ENCODE results near the gene ZNF277. TPM values are rescaled to one million over a fixed set of nuclear protein-coding genes. Genes with fewer than 3 reads are reported as not detected.

The ZNF277 gene
- total RNA-seq, 2 experiments from 2014 or later: 21.2 to 21.6 TPM

DNA sequence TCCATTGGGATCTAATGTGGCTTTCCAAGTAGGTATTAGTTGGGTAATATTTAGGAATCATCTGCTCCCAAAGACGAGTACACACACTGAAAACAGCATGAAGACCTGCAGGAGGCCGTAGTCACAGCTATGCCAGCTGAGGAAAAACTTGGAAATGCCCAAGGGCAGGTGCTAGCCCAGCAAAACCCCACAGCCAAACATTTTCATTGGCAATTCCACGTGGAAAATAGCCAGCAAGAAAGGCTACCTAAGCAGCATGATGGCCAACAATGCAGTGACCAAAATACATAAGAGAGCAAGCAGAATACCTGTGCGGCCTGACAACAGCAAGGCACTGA lies 33.0 kb upstream of the ZNF277 start:
- no peak overlapping the region for H3K27ac Mint-ChIP-seq
- no peak overlapping the region for H3K4me3 Mint-ChIP-seq
- no peaks in the 10 kb centered on the region for H3K36me3 Mint-ChIP-seq
- H3K4me1 Mint-ChIP-seq: no peaks in the 10 kb centered on the region
- DNase-seq (no peak), ATAC-seq (ENCODE audit: low read depth) (no peak)
- peaks cover 15% of the 10 kb centered on the region for H3K27me3 Mint-ChIP-seq
- H3K9me3 Mint-ChIP-seq: no peaks in the 10 kb centered on the region
- POLR2A ChIA-PET: no interaction called here

DNA sequence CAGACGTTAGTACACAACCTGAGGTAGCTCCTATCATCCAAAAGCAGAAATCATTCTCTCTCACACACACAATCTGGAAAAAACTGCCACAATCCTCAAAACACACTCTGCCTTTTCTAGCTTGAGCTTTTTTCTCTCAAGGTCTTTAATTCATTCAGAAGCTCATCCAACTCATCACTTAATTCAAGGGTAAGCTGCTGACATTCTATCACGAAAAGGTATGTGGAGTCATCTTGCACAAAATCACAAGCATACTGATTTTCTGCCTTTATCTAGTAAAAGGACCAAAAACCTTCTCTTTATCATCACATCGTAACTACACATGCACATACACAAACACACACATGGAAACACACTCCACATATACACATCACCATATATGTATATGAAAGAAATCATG lies 32.3 kb upstream of the ZNF277 start:
- POLR2A ChIA-PET: no interaction called here

DNA sequence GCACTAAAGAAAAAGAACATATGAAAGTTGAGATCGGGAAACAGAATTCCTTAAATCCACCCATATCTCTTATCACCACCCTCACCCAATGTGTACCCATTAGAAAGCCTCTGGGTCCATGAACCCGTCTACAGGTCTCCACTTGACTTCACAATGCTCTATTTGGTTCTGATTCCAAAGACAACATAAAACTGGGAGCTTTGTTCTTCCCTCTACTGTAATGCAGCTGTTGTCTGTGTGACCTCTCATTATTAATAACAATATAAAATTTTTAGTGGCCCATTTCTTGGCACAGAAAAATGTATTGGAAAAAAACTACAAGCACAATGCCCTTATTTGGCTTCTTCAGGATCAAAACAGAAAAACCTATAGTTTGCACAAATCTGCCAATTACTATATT lies 30.3 kb upstream of the ZNF277 start:
- Mint-ChIP-seq H3K4me3 (no peak overlapping the region), H3K36me3 (no peaks in the 10 kb centered on the region), H3K9me3 (no peaks in the 10 kb centered on the region), H3K4me1 (no peaks in the 10 kb centered on the region), H3K27me3 (peaks cover 17% of the 10 kb centered on the region), H3K27ac (no peak overlapping the region)
- POLR2A ChIA-PET: no interaction called here
- DNase-seq: no peak
- ATAC-seq (ENCODE audit: low read depth): no peak

More for the DNA sequence above, 32.3 kb upstream of the ZNF277 start:
- H3K4me1 Mint-ChIP-seq: no peaks in the 10 kb centered on the region
- no peaks in the 10 kb centered on the region for H3K9me3 Mint-ChIP-seq
- no peak overlapping the region for H3K4me3 Mint-ChIP-seq
- DNase-seq: no peak
- no peak for ATAC-seq (ENCODE audit: low read depth)
- no peak overlapping the region for H3K27ac Mint-ChIP-seq
- H3K27me3 Mint-ChIP-seq: peaks cover 16% of the 10 kb centered on the region
- no peaks in the 10 kb centered on the region for H3K36me3 Mint-ChIP-seq

DNA sequence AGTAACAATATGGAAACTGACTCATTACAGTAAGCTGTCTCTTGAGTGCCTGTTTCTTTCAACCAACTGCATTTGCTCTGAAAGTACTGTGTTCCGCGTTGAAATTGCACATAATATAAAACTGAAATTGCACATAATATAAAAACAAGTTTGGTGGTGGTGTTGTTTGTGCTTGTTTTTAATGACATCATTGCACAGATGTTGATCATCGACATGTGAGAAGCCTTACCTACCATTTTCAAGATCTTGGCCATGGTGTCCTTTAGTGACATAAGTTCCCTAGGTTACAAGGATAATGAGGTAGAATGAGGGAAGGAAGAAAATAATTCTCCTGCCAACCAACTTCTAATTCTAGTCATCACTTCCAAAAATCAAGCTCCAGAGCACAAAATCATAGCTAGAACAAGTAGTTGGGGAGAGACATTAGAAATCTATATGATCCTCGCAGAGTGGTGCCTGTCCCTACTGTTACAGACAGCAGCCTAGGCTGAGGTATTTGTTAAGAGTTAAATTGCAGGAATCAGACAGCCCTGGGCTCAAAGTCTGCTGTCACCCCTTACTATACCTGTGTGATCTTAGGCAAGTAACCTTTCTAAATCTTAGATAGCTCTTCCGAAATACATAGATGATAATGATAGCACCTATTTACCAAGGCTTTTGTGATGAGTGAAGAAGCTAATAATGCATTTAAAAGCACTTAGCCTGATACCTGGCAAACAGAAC lies 29.6 kb upstream of the ZNF277 start:
- H3K36me3 Mint-ChIP-seq: no peaks in the 10 kb centered on the region
- H3K4me1 Mint-ChIP-seq: no peaks in the 10 kb centered on the region
- no peak for ATAC-seq (ENCODE audit: low read depth)
- POLR2A ChIA-PET: no interaction called here
- peaks cover 17% of the 10 kb centered on the region for H3K27me3 Mint-ChIP-seq
- H3K4me3 Mint-ChIP-seq: no peak overlapping the region
- H3K27ac Mint-ChIP-seq: no peak overlapping the region
- no peaks in the 10 kb centered on the region for H3K9me3 Mint-ChIP-seq
- no peak for DNase-seq

DNA sequence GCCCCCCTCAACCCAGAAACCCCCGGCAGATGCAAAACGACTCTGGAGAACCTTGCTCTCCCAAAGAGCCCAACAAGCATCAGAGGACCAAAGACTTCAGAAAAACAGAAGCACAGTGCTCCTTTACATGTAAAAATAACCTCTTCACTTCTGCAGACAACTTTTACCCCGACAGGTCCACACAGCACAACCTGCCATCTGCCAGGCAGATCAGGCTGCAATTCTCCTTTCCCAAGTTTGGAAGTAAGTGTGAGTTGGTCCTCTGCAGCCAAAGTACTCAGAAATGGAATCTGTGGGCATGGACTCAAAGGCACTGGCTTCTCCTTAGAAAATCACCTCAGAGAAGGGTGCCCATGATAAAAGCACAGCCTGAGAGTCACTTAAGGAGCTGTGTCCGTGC lies 26.3 kb upstream of the ZNF277 start:
- no peaks in the 10 kb centered on the region for H3K4me1 Mint-ChIP-seq
- H3K36me3 Mint-ChIP-seq: no peaks in the 10 kb centered on the region
- POLR2A ChIA-PET: no interaction called here
- no peak overlapping the region for H3K4me3 Mint-ChIP-seq
- no peaks in the 10 kb centered on the region for H3K9me3 Mint-ChIP-seq
- no peak for ATAC-seq (ENCODE audit: low read depth)
- peaks cover 13% of the 10 kb centered on the region for H3K27me3 Mint-ChIP-seq
- no peak overlapping the region for H3K27ac Mint-ChIP-seq
- no peak for DNase-seq

DNA sequence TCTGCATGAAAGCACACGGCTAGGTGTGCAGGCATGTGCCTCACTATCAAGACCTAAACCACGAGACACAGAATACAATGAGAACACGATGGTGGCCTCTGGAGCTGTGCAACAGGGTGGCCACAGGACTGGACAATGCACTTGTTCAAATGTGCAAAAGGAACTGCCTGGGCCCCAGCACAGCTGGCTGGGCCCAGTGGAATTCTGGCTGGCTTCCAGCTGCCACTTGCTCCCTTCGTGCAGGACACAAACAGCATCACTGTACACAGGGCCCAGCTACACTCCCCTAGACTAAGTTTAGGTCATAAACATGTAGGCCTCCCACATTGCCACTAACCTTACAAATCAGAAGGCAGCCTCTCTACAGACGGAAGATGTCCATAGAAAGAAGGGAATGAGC lies 23.7 kb upstream of the ZNF277 start:
- H3K4me1 Mint-ChIP-seq: no peaks in the 10 kb centered on the region
- H3K27me3 Mint-ChIP-seq: peaks cover 12% of the 10 kb centered on the region
- H3K27ac Mint-ChIP-seq: no peak overlapping the region
- no peaks in the 10 kb centered on the region for H3K9me3 Mint-ChIP-seq
- POLR2A ChIA-PET: interaction anchor here (0.8 kb wide), 1 partner anchor 21 kb away, joined by 3 read pairs; no protein-coding TSS in a partner anchor
- H3K4me3 Mint-ChIP-seq: no peak overlapping the region
- ATAC-seq (ENCODE audit: low read depth) (no peak), DNase-seq (no peak)
- no peaks in the 10 kb centered on the region for H3K36me3 Mint-ChIP-seq

DNA sequence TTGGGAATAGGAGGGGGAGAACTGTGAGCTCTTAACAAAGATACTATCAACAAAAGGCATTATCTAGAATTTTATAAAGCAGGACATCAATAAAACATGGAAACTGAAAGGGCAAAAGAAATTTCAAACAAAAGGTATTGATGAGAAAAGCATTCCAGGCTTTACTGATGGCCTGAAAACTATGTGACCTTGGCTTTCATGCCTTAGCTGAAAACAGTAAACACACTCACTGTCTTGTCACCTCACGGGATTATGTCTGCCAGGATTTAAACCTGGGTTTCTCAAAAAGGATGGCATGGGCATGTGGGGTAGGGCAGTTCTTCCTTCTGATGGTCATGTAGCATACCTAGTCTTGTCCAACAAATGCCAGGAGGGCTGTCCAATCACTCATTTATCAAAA lies 23.2 kb upstream of the ZNF277 start:
- DNase-seq (no peak), ATAC-seq (ENCODE audit: low read depth) (no peak)
- Mint-ChIP-seq H3K36me3 (no peaks in the 10 kb centered on the region), H3K27me3 (peaks cover 12% of the 10 kb centered on the region), H3K9me3 (no peaks in the 10 kb centered on the region), H3K4me3 (no peak overlapping the region), H3K4me1 (no peaks in the 10 kb centered on the region), H3K27ac (no peak overlapping the region)
- POLR2A ChIA-PET: no interaction called here

DNA sequence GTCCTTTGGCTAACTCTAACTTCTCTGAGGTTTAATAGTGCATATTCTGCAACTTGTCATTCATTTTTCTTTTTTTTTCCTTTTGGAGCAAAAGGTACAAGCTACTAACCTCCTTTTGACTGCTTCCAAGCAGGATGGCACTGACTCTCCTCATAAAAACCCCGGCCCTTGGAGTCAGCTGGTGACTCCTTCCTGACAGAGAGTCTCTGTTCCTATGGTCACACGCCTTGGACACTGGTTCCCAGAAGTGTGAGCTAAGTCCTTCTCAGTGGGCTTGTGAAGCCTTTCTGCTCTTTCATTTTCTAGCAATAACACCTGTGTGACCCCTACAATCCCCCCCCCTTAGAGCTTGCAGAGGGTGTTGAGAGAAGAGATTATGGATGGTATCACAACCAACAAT lies 22.0 kb upstream of the ZNF277 start:
- no peak overlapping the region for H3K4me3 Mint-ChIP-seq
- no peak overlapping the region for H3K27ac Mint-ChIP-seq
- no peaks in the 10 kb centered on the region for H3K4me1 Mint-ChIP-seq
- no peaks in the 10 kb centered on the region for H3K36me3 Mint-ChIP-seq
- no peak for ATAC-seq (ENCODE audit: low read depth)
- peaks cover 8% of the 10 kb centered on the region for H3K27me3 Mint-ChIP-seq
- POLR2A ChIA-PET: no interaction called here
- DNase-seq: no peak
- no peaks in the 10 kb centered on the region for H3K9me3 Mint-ChIP-seq

DNA sequence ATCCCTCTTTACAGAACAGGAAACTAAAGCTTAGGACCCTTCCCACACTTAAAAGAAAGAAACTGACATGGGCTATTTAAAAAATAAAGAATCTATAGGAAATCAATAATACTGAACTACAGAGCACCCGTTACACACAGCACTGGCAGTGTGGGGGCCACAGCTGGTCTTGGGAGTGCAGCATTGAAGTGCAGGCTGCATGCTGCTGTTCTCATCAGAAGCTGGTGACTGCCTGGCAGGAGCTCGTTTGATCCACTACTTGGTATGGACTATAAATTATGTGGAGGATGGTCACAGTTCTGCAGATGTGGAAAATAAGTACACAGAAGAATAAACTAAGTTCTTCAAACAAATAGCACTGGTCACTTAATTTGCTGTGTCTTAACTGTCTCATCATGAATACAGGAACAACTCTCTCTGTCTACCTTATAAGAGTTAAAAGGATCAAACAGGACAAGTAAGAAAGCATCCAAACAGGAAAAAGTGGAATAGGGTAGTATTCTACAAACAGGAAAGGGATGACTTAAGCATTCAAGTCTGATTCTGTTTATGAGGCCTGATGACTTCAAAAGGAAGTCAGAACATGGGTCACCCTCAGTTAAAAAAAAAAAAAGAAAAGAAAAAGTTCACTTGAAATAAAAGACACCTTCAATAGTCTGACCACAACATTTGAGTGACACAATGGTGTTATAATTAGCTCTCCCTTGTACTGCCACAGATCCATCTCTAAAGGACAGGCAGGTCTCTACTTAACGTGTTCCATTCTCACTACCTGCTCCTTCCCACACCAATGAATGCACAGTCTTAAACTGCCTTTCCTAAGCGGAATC lies 21.3 kb upstream of the ZNF277 start:
- Mint-ChIP-seq H3K4me3 (no peak overlapping the region), H3K27me3 (peaks cover 12% of the 10 kb centered on the region), H3K9me3 (no peaks in the 10 kb centered on the region), H3K27ac (no peak overlapping the region), H3K4me1 (no peaks in the 10 kb centered on the region), H3K36me3 (no peaks in the 10 kb centered on the region)
- ATAC-seq (ENCODE audit: low read depth) (no peak), DNase-seq (no peak)
- POLR2A ChIA-PET: no interaction called here

DNA sequence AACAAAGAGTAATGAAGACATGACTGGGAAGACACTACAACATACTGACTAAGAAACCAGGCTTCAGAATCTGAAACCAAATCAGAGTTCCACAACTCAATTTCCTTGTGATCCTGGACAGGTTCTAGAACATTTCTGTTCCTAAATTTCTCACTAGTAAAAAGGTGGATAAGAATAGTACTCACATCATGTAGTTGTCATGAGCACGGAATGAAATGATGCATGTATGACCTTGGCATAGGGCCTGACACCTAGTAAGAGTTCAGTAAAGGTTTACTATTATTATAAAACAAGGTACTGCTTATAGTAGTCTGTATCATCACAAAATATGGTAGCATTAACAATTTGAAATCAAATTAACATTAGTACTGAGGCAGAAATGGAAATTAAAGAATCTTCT lies 20.2 kb upstream of the ZNF277 start:
- no peak overlapping the region for H3K4me3 Mint-ChIP-seq
- POLR2A ChIA-PET: no interaction called here
- ATAC-seq (ENCODE audit: low read depth): no peak
- H3K9me3 Mint-ChIP-seq: no peaks in the 10 kb centered on the region
- no peaks in the 10 kb centered on the region for H3K4me1 Mint-ChIP-seq
- H3K27ac Mint-ChIP-seq: no peak overlapping the region
- peaks cover 9% of the 10 kb centered on the region for H3K27me3 Mint-ChIP-seq
- DNase-seq: no peak
- H3K36me3 Mint-ChIP-seq: no peaks in the 10 kb centered on the region

DNA sequence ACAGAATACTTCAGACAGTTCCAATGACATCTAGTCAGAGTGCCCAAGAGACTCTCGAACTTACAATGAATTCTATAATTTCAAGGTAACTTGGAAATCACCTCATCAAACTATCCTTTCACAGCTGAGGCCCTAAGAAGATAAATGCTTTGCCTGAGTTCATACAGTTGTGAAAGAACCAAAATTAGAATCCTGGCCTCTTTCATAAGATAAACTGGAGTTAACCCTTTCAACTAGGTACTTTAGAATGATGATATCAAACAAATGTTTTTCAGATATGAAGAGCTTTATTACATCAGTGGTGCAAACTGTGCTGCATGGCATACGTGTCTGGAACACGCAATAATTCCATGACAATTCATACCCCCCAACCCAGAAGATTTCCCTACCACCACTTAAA lies 18.2 kb upstream of the ZNF277 start:
- DNase-seq (no peak), ATAC-seq (ENCODE audit: low read depth) (no peak)
- no peak overlapping the region for H3K4me3 Mint-ChIP-seq
- no peaks in the 10 kb centered on the region for H3K9me3 Mint-ChIP-seq
- H3K36me3 Mint-ChIP-seq: no peaks in the 10 kb centered on the region
- peaks cover 13% of the 10 kb centered on the region for H3K27me3 Mint-ChIP-seq
- POLR2A ChIA-PET: no interaction called here
- no peaks in the 10 kb centered on the region for H3K4me1 Mint-ChIP-seq
- no peak overlapping the region for H3K27ac Mint-ChIP-seq

DNA sequence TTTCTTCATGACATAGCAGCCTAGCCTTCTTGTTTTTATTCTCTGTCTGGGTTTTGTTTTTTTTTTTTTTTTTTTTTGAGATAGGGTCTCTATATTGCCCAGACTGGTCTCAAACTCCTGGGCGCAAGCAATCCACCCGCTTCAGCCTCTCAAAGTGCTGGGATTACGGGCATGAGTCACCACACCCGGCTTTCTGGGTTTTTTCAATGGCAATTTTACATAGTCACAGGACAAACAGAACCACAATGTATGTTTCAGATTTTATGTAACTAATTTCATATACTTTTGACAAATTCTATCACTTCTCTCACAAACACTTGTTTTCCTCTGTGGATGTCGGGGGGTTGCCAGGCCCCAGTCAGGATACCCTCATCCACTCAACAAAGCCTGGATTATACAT lies 16.8 kb upstream of the ZNF277 start:
- H3K27ac Mint-ChIP-seq: no peak overlapping the region
- H3K4me1 Mint-ChIP-seq: no peaks in the 10 kb centered on the region
- DNase-seq (no peak), ATAC-seq (ENCODE audit: low read depth) (no peak)
- POLR2A ChIA-PET: no interaction called here
- H3K36me3 Mint-ChIP-seq: no peaks in the 10 kb centered on the region
- no peaks in the 10 kb centered on the region for H3K9me3 Mint-ChIP-seq
- peaks cover 21% of the 10 kb centered on the region for H3K27me3 Mint-ChIP-seq
- H3K4me3 Mint-ChIP-seq: no peak overlapping the region

DNA sequence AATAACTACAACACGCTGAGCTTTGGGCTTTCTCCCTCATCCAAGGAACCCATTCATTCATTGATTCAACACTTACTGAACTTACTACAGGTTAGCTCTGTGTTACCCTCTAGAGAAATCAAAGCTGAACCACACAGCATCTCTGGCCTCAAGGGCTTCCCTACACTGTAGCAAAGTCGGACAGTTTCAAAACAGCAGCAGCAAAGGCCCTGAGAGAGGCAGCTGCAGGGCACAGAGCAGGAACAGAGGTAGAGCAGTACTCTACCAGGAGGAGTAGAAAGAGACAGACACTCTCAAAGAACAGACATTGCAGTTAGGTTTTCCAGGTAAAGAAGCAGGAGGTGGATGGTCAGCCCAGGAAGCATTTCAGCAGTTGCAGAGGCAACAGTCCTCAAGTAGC lies 16.4 kb upstream of the ZNF277 start:
- Mint-ChIP-seq H3K9me3 (no peaks in the 10 kb centered on the region), H3K4me1 (no peaks in the 10 kb centered on the region), H3K4me3 (no peak overlapping the region), H3K27me3 (peaks cover 26% of the 10 kb centered on the region), H3K36me3 (no peaks in the 10 kb centered on the region), H3K27ac (no peak overlapping the region)
- no peak for ATAC-seq (ENCODE audit: low read depth)
- POLR2A ChIA-PET: no interaction called here
- DNase-seq: no peak

Measured in activated naive CD8-positive, alpha-beta T cell treated with anti-CD3 and anti-CD28 coated beads, Interleukin-2, amount 10 ng/mL, durations not matched to agents 7 days and 5 days (primary cell).